Cardiac septum (tissue), 1 donor: ENCODE measurements around the gene CHD2. TPM values are rescaled to one million over a fixed set of nuclear protein-coding genes. Genes with fewer than 3 reads are reported as not detected.

ENCODE experiments used
- DNase-seq: peaks from one replicate; pipeline ENCODE4 v3.0.0-alpha.2; 2020; ENCODE audit warnings: low spot score
- intact Hi-C: fragments of 100-400 bp; cut with DNase I; formaldehyde crosslinking; loops from one replicate; pipeline ENCODE4 v1.14.0; 2022
- total RNA-seq: library from RNA; stranded (reverse); fragmentation: NEBNext Ultra II Directional; extraction: Animal tissue kit (Norgen Biotek cat#: 25700); gene quantifications from one replicate; pipeline ENCODE4 v1.2.1, GENCODE V29; 2021
- donor health status: DM: no; HTN: no; CAD: no.

CHD2 gene
- total RNA-seq, 1 donor from 2014 or later = 59.5 TPM

GRCh38 chr15:92944946-92945521 is 44.9 kb downstream of the CHD2 start:
- no peak for DNase-seq
- intact Hi-C loops = no loop called here

- DNase-seq = no peak
- intact Hi-C loops = no loop called here
Observed at GRCh38 chr15:92947071-92947730, 47.1 kb downstream of the CHD2 start.

- DNase-seq = no peak
- intact Hi-C loops = no loop called here
Observed at GRCh38 chr15:92949604-92950249, 49.6 kb downstream of the CHD2 start.

GRCh38 chr15:92951800-92952457 is 51.8 kb downstream of the CHD2 start:
- DNase-seq = no peak
- intact Hi-C loops = no loop called here

- no peak for DNase-seq
- intact Hi-C loops = no loop called here
Observed at GRCh38 chr15:92952458-92952850, 52.3 kb downstream of the CHD2 start.

- intact Hi-C loops = no loop called here
- no peak for DNase-seq
Observed at GRCh38 chr15:92953566-92953965, 53.4 kb downstream of the CHD2 start.

- DNase-seq = no peak
- intact Hi-C loops = no loop called here
Observed at GRCh38 chr15:92954002-92954401, 53.9 kb downstream of the CHD2 start.

- intact Hi-C loops = no loop called here
- DNase-seq = no peak
Observed at GRCh38 chr15:92954578-92954977, 54.5 kb downstream of the CHD2 start.

GRCh38 chr15:92955706-92956105 is 55.6 kb downstream of the CHD2 start:
- intact Hi-C loops = no loop called here
- DNase-seq = no peak

- intact Hi-C loops = no loop called here
- DNase-seq = no peak
Observed at GRCh38 chr15:92958105-92958504, 58.0 kb downstream of the CHD2 start.

- DNase-seq = no peak
Observed at GRCh38 chr15:92959219-92959618, 59.1 kb downstream of the CHD2 start.

GRCh38 chr15:92960996-92961681 is 61.0 kb downstream of the CHD2 start:
- intact Hi-C loops = no loop called here
- no peak for DNase-seq

More at GRCh38 chr15:92959219-92959618, 59.1 kb downstream of the CHD2 start:
- intact Hi-C loops = no loop called here

GRCh38 chr15:92962914-92963313 is 62.8 kb downstream of the CHD2 start:
- intact Hi-C loops = no loop called here
- no peak for DNase-seq

- DNase-seq = no peak
- intact Hi-C loops = no loop called here
Observed at GRCh38 chr15:92963794-92964193, 63.7 kb downstream of the CHD2 start.

- intact Hi-C loops = no loop called here
Observed at GRCh38 chr15:92968926-92969651, 69.0 kb downstream of the CHD2 start.

GRCh38 chr15:92970656-92971055 is 70.5 kb downstream of the CHD2 start:
- DNase-seq = no peak

More at GRCh38 chr15:92968926-92969651, 69.0 kb downstream of the CHD2 start:
- DNase-seq = no peak

GRCh38 chr15:92971081-92971480 is 71.0 kb downstream of the CHD2 start:
- intact Hi-C loops = loop anchor here (10.0 kb wide), 1 partner anchor 46 kb away; no protein-coding TSS in a partner anchor
- DNase-seq = no peak

More at GRCh38 chr15:92970656-92971055, 70.5 kb downstream of the CHD2 start:
- intact Hi-C loops = loop anchor here (10.0 kb wide), 1 partner anchor 46 kb away; no protein-coding TSS in a partner anchor

GRCh38 chr15:92971713-92972112 is 71.6 kb downstream of the CHD2 start:
- no peak for DNase-seq
- intact Hi-C loops = loop anchor here (10.0 kb wide), 1 partner anchor 47 kb away; no protein-coding TSS in a partner anchor
